ENCODE results near the gene FHIT. TPM values are rescaled to one million over a fixed set of nuclear protein-coding genes. Genes with fewer than 3 reads are reported as not detected.

Gene FHIT
- total RNA-seq, 1 donor from 2014 or later, result 20.2 TPM

- Mint-ChIP-seq H3K4me3 (ENCODE audit: unreplicated experiment) (no peak overlapping the region), H3K36me3 (ENCODE audit: low read depth, unreplicated experiment) (no peaks in the 10 kb centered on the region), H3K27ac (ENCODE audit: unreplicated experiment) (no peak overlapping the region), H3K9me3 (ENCODE audit: unreplicated experiment) (no peaks in the 10 kb centered on the region), H3K27me3 (ENCODE audit: unreplicated experiment) (no peaks in the 10 kb centered on the region), H3K4me1 (ENCODE audit: unreplicated experiment) (no peaks in the 10 kb centered on the region)
- TF ChIP-seq CTCF (IDR thresholded peaks at IDR 0.05; ENCODE audit: unreplicated experiment), result no peak
- DNase-seq (ENCODE audit: low spot score), result no peak
Measured at GRCh38 chr3:60469481-60469880, 781.8 kb downstream of the FHIT start.

- Mint-ChIP-seq H3K4me1 (ENCODE audit: unreplicated experiment) (no peaks in the 10 kb centered on the region), H3K27me3 (ENCODE audit: unreplicated experiment) (no peaks in the 10 kb centered on the region), H3K9me3 (ENCODE audit: unreplicated experiment) (no peaks in the 10 kb centered on the region), H3K4me3 (ENCODE audit: unreplicated experiment) (no peak overlapping the region), H3K36me3 (ENCODE audit: low read depth, unreplicated experiment) (no peaks in the 10 kb centered on the region), H3K27ac (ENCODE audit: unreplicated experiment) (no peak overlapping the region)
- no peak for TF ChIP-seq CTCF (IDR thresholded peaks at IDR 0.05; ENCODE audit: unreplicated experiment)
- DNase-seq (ENCODE audit: low spot score), result no peak
Measured at GRCh38 chr3:60463685-60464084, 787.6 kb downstream of the FHIT start.

GRCh38 chr3:60461267-60461666, 790.0 kb downstream of the FHIT start:
- TF ChIP-seq CTCF (IDR thresholded peaks at IDR 0.05; ENCODE audit: unreplicated experiment), result no peak
- no peaks in the 10 kb centered on the region for H3K27me3 Mint-ChIP-seq (ENCODE audit: unreplicated experiment)
- no peaks in the 10 kb centered on the region for H3K9me3 Mint-ChIP-seq (ENCODE audit: unreplicated experiment)
- no peaks in the 10 kb centered on the region for H3K36me3 Mint-ChIP-seq (ENCODE audit: low read depth, unreplicated experiment)
- no peak overlapping the region for H3K27ac Mint-ChIP-seq (ENCODE audit: unreplicated experiment)
- H3K4me3 Mint-ChIP-seq (ENCODE audit: unreplicated experiment), result no peak overlapping the region
- no peak for DNase-seq (ENCODE audit: low spot score)
- no peaks in the 10 kb centered on the region for H3K4me1 Mint-ChIP-seq (ENCODE audit: unreplicated experiment)

- no peak overlapping the region for H3K27ac Mint-ChIP-seq (ENCODE audit: unreplicated experiment)
- no peaks in the 10 kb centered on the region for H3K9me3 Mint-ChIP-seq (ENCODE audit: unreplicated experiment)
- no peaks in the 10 kb centered on the region for H3K4me1 Mint-ChIP-seq (ENCODE audit: unreplicated experiment)
- no peak for DNase-seq (ENCODE audit: low spot score)
- no peaks in the 10 kb centered on the region for H3K27me3 Mint-ChIP-seq (ENCODE audit: unreplicated experiment)
- no peak for TF ChIP-seq CTCF (IDR thresholded peaks at IDR 0.05; ENCODE audit: unreplicated experiment)
- no peak overlapping the region for H3K4me3 Mint-ChIP-seq (ENCODE audit: unreplicated experiment)
- no peaks in the 10 kb centered on the region for H3K36me3 Mint-ChIP-seq (ENCODE audit: low read depth, unreplicated experiment)
Measured at GRCh38 chr3:60456180-60456579, 795.1 kb downstream of the FHIT start.

GRCh38 chr3:60453326-60453725, 797.9 kb downstream of the FHIT start:
- H3K27me3 Mint-ChIP-seq (ENCODE audit: unreplicated experiment), result no peaks in the 10 kb centered on the region
- H3K27ac Mint-ChIP-seq (ENCODE audit: unreplicated experiment), result no peak overlapping the region
- no peak for TF ChIP-seq CTCF (IDR thresholded peaks at IDR 0.05; ENCODE audit: unreplicated experiment)
- H3K4me3 Mint-ChIP-seq (ENCODE audit: unreplicated experiment), result no peak overlapping the region
- no peaks in the 10 kb centered on the region for H3K36me3 Mint-ChIP-seq (ENCODE audit: low read depth, unreplicated experiment)
- no peaks in the 10 kb centered on the region for H3K4me1 Mint-ChIP-seq (ENCODE audit: unreplicated experiment)
- no peaks in the 10 kb centered on the region for H3K9me3 Mint-ChIP-seq (ENCODE audit: unreplicated experiment)
- DNase-seq (ENCODE audit: low spot score), result no peak
